GM23248 (cell line): ENCODE results near the gene RAB3B. TPM values are rescaled to one million over a fixed set of nuclear protein-coding genes. Genes with fewer than 3 reads are reported as not detected.
"Not testable (repeated sequence)": the region's sequence is repeated elsewhere in the genome, so short reads cannot be mapped to it uniquely, and the experiment has no call there.

Experiments
- DNase-seq: peaks from one replicate; pipeline ENCODE4 v3.0.0-alpha.2; 2015
- H2AFZ ChIP-seq: fragments of 200-600 bp; sonication (generic); 2 replicates; pipeline ENCODE4 v1.6.1; 2016; ENCODE audit warnings: antibody characterized with exemption
- H3F3A ChIP-seq: fragments of 200-600 bp; sonication (generic); 2 replicates; pipeline ENCODE4 v1.6.1; 2016; ENCODE audit warnings: mild to moderate bottlenecking, antibody characterized with exemption, mixed run types; ENCODE audit not compliant: insufficient read depth
- H3K27ac ChIP-seq: fragments of 200-600 bp; sonication (generic); 2 replicates; pipeline ENCODE4 v1.5.1; 2016; ENCODE audit warnings: mild to moderate bottlenecking
- H3K27me3 ChIP-seq: fragments of 200-600 bp; sonication (generic); replicated peaks from 2 replicates; pipeline ENCODE4 v1.6.1; 2016; ENCODE audit warnings: mild to moderate bottlenecking; ENCODE audit not compliant: insufficient read depth
- H3K36me3 ChIP-seq: fragments of 200-600 bp; sonication (generic); 2 replicates; pipeline ENCODE4 v1.6.1; 2016; ENCODE audit warnings: low read depth, mild to moderate bottlenecking
- H3K4me1 ChIP-seq: fragments of 200-600 bp; sonication (generic); 2 replicates; pipeline ENCODE4 v1.6.1; 2016; ENCODE audit warnings: mild to moderate bottlenecking; ENCODE audit not compliant: insufficient read depth
- H3K4me2 ChIP-seq: fragments of 200-600 bp; sonication (generic); one replicate; pipeline ENCODE4 v1.6.1; 2016; ENCODE audit warnings: mild to moderate bottlenecking; ENCODE audit not compliant: unreplicated experiment
- H3K4me3 ChIP-seq: fragments of 200-600 bp; sonication (generic); 2 replicates; pipeline ENCODE4 v1.5.1; 2016; ENCODE audit warnings: mild to moderate bottlenecking
- H3K79me2 ChIP-seq: fragments of 200-600 bp; sonication (generic); 2 replicates; pipeline ENCODE4 v1.6.1; 2016; ENCODE audit warnings: mild to moderate bottlenecking; ENCODE audit not compliant: insufficient read depth
- H3K9ac ChIP-seq: fragments of 200-600 bp; sonication (generic); 2 replicates; pipeline ENCODE4 v1.6.1; 2016; ENCODE audit warnings: mild to moderate bottlenecking
- H3K9me2 ChIP-seq: fragments of 200-600 bp; sonication (generic); 2 replicates; pipeline ENCODE4 v1.6.1; 2016; ENCODE audit warnings: mixed run types, mild to moderate bottlenecking, moderate library complexity; ENCODE audit not compliant: insufficient read depth
- H3K9me3 ChIP-seq: fragments of 200-600 bp; sonication (generic); one replicate; pipeline ENCODE4 v1.6.1; 2017; ENCODE audit warnings: low read depth
- H4K20me1 ChIP-seq: fragments of 200-600 bp; sonication (generic); 2 replicates; pipeline ENCODE4 v1.6.0; 2016; ENCODE audit not compliant: insufficient read depth
- EZH2 ChIP-seq: fragments of 200-600 bp; sonication (generic); IDR thresholded peaks from 2 replicates; pipeline ENCODE4 v1.6.1; 2018; ENCODE audit warnings: antibody characterized with exemption, mild to moderate bottlenecking; ENCODE audit not compliant: insufficient read depth, poor library complexity, severe bottlenecking
- EZH2phosphoT487 ChIP-seq: fragments of 200-600 bp; sonication (generic); IDR thresholded peaks from 2 replicates; pipeline ENCODE4 v1.6.1; 2018; ENCODE audit warnings: antibody characterized with exemption, moderate library complexity, mild to moderate bottlenecking, low read depth; ENCODE audit not compliant: insufficient read depth
- WGBS, 2 experiments: methylation state at CpG; one replicate each; pipeline ENCODE4 v1.1.6; 2015 to 2017; ENCODE audit warnings: low lambda C conversion rate in 2 of 2, low coverage in 1 of 2; ENCODE audit errors: missing lambda C conversion rate in 2 of 2; 5-methylcytosine and 5-hydroxymethylcytosine counted together
- in situ Hi-C: fragments of 300-500 bp; cut with MboI; formaldehyde crosslinking; loops from 2 replicates; pipeline ENCODE4 v1.15.0; 2020
- polyA plus RNA-seq: library from polyadenylated mRNA; unstranded; fragments of >200 nt; fragmentation: Nextera tagmentation; extraction: Ambion mirVana; gene quantifications from 2 replicates; pipeline ENCODE4 v1.2.1, GENCODE V29; 2016
- total RNA-seq: library from RNA; depleted of rRNA; stranded (reverse); fragments of >200 nt; shearing (Covaris generic); gene quantifications from 2 replicates; pipeline ENCODE4 v1.2.3, GENCODE V29; 2014

The RAB3B gene
- total and polyA plus RNA-seq, 2 experiments from 2014 or later = 54.9 to 65.3 TPM

DNA sequence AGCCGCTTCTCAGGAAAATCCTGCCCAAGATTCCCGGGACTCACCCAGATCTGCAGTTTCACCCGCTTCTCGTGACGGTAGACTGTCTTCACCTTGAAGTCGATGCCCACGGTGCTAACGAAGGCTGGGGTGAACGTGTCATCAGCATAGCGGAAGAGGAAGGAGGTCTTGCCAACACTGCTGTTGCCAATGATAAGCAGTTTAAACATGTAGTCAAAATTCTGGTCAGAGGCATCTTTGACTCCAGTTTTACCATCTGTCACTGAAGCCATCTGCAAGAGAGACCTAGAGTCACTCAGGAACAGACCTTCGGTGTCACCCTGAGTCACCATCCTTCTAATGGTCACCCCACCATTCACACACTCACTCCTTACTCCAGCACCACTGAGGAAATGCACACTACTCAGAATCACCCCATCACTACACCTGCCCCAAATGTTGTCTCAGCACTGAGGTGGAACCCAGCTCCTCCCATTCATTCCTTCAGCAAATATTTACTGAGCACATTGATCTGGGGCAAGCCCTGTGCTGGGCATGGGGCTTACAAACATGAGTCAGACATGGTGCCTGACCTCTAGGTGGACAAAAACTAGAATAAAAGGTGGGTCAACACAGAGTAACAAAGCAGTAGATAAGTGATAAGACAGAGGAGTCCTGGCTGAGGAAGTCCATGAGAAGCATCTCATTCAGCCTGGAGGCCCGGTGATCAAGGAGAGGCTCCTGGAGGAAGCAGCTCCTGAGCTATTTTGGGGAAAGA is 13.5 kb downstream of the RAB3B start:
- H3K4me2 ChIP-seq = no peak overlapping the region
- 97 to 98% methylated on average over 12 of the region's 12 CpGs for WGBS, 2 experiments
- H3K79me2 ChIP-seq = peaks cover 63% of the 10 kb centered on the region
- peaks cover 22% of the 10 kb centered on the region for H3K36me3 ChIP-seq
- no peak overlapping the region for H3K9ac ChIP-seq
- peaks cover 31% of the 10 kb centered on the region for H3F3A ChIP-seq
- in situ Hi-C loops = no loop called here
- no peak for DNase-seq
- no peak overlapping the region for H2AFZ ChIP-seq
- no peak overlapping the region for H3K4me3 ChIP-seq
- no peaks in the 10 kb centered on the region for H4K20me1 ChIP-seq
- no peaks in the 10 kb centered on the region for H3K9me2 ChIP-seq
- peaks cover 29% of the 10 kb centered on the region for H3K4me1 ChIP-seq
- H3K27me3 ChIP-seq = no peaks in the 10 kb centered on the region
- TF ChIP-seq EZH2 (no peak), EZH2phosphoT487 (no peak)
- H3K9me3 ChIP-seq = no peaks in the 10 kb centered on the region
- H3K27ac ChIP-seq = no peak overlapping the region

DNA sequence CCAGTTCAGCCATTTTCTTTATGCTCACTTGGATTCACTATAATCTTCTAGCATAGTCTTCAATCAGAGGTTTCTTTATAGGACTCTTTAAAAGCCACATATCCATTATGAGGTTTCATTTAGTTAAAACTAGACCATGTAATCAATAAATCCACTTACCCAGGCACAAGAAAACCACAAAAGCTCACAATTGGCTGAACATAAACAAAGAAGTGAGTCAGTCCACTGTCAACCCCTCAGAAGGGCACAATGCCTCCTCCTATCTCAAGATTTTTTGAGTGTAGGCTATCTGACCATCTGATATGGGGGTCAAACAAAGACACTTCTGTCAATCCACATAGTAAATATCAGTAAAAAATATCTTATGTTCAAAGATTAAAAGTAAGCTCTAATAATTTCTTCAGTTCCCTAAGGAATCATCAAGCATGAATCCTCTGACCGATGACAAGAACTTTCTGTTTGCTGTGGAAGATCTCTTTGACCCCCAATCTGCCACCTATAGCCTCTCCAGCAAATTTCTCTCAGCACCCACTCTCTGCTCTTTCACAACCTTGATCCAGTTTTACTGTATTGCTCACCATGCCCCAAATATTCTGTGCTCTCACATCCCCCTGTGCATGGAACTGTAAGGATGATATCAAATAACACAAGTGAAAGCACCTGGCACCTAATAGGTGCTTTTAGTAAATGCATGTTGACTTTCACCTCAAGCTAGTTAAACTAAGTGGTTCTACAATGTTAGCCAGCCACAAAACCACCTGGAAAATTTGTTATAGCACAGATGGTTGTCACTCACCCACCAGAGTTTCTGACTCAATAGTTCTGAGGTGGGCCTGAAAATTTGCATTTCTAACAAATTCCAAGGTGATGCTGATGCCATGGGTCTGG is 16.7 kb downstream of the RAB3B start:
- Histone ChIP-seq H3K36me3 (peaks cover 22% of the 10 kb centered on the region), H2AFZ (no peak overlapping the region), H3F3A (peaks cover 53% of the 10 kb centered on the region), H3K27ac (peak overlapping the region; percentile 19; the same call in 1 of the 2 replicates), H3K4me2 (peak overlapping the region; percentile 8), H3K9me3 (no peaks in the 10 kb centered on the region), H3K9ac (0 out of 2 replicates have a peak overlapping the region, but pooled peaks have one; percentile 10), H3K27me3 (no peaks in the 10 kb centered on the region), H4K20me1 (no peaks in the 10 kb centered on the region), H3K4me1 (peaks cover 43% of the 10 kb centered on the region), H3K9me2 (no peaks in the 10 kb centered on the region), H3K4me3 (no peak overlapping the region), H3K79me2 (peaks cover 51% of the 10 kb centered on the region)
- DNase-seq = peak; percentile 35
- WGBS, 2 experiments = 86 to 95% methylated on average over 1 of the region's 1 CpG
- TF ChIP-seq EZH2 (no peak), EZH2phosphoT487 (no peak)
- in situ Hi-C loops = no loop called here

DNA sequence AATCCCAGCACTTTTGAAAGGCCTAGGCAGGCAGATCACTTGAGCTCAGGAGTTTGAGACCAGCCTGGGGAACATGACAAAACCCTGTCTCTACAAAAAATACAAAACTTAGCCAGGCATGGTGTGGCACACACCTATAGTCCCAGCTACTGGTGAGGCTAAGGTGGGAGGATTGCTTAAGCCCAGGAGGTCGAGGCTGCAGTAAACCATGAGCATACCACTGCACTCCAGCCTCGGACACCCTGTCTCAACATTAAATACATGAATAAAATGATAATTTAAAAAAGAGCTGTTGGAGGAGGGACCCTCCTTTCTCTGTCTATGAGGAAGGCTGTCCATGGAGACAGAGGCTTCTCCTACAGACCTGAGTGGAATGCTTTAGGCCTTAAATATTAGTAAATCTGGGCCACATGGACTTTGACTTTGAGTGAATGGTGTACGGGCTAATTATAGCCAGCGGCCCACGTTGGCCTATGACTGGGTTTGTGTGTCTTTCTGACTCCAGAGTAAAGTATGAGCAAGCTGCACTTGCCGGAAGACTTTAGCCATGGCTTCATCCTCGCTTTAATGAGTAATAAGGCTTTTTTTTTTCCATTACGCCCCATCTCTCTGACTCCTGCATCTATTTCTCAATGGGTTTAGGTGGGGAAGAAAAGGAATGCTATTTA is 21.3 kb downstream of the RAB3B start:
- Histone ChIP-seq H3K4me2 (peak overlapping the region; percentile 54), H3K27ac (peak overlapping the region; percentile 98), H3K79me2 (peaks cover 66% of the 10 kb centered on the region), H4K20me1 (no peaks in the 10 kb centered on the region), H3K9ac (peak overlapping the region; percentile 74), H3K4me1 (peaks cover 43% of the 10 kb centered on the region), H2AFZ (no peak overlapping the region), H3K9me3 (no peaks in the 10 kb centered on the region), H3K36me3 (peaks cover 18% of the 10 kb centered on the region; the same call in 1 of the 2 replicates), H3K9me2 (no peaks in the 10 kb centered on the region), H3F3A (peaks cover 47% of the 10 kb centered on the region), H3K4me3 (no peak overlapping the region), H3K27me3 (no peaks in the 10 kb centered on the region)
- 18% methylated on average over 8 of the region's 8 CpGs for WGBS, 2 experiments
- peak; percentile 99 for DNase-seq
- no peak for TF ChIP-seq EZH2phosphoT487
- no peak for TF ChIP-seq EZH2
- in situ Hi-C loops = no loop called here

DNA sequence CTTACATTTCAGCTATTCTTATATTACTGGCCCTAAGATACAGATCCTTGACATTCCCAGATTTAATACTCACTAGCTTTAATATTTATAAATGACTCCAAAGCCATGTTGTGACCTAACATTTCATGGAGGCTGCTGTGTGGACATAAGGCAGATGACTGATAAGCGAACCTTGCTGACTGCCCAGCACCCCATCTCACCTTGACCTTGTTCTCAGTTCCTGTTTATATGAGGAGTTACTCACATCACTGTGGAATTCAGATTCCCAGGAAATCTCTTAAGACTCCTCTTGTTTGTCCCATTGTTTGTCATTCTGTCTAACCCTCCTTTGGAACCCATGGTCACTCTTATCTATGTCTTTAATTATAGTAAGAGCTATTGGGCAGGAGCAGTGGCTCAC is 21.9 kb downstream of the RAB3B start:
- H3K27me3 ChIP-seq = no peaks in the 10 kb centered on the region
- no peaks in the 10 kb centered on the region for H3K9me3 ChIP-seq
- peak overlapping the region; percentile 34 for H3K4me2 ChIP-seq
- no peak overlapping the region for H3K4me3 ChIP-seq
- peaks cover 16% of the 10 kb centered on the region; the same call in 1 of the 2 replicates for H3K36me3 ChIP-seq
- peaks cover 47% of the 10 kb centered on the region for H3F3A ChIP-seq
- no peak for DNase-seq
- in situ Hi-C loops = no loop called here
- H3K9ac ChIP-seq = peak overlapping the region; percentile 52
- H3K27ac ChIP-seq = peak overlapping the region; percentile 98
- H2AFZ ChIP-seq = no peak overlapping the region
- no peaks in the 10 kb centered on the region for H4K20me1 ChIP-seq
- peaks cover 41% of the 10 kb centered on the region for H3K4me1 ChIP-seq
- 84 to 94% methylated on average over 1 of the region's 1 CpG for WGBS, 2 experiments
- H3K9me2 ChIP-seq = no peaks in the 10 kb centered on the region
- H3K79me2 ChIP-seq = peaks cover 64% of the 10 kb centered on the region
- TF ChIP-seq EZH2 = no peak
- no peak for TF ChIP-seq EZH2phosphoT487

DNA sequence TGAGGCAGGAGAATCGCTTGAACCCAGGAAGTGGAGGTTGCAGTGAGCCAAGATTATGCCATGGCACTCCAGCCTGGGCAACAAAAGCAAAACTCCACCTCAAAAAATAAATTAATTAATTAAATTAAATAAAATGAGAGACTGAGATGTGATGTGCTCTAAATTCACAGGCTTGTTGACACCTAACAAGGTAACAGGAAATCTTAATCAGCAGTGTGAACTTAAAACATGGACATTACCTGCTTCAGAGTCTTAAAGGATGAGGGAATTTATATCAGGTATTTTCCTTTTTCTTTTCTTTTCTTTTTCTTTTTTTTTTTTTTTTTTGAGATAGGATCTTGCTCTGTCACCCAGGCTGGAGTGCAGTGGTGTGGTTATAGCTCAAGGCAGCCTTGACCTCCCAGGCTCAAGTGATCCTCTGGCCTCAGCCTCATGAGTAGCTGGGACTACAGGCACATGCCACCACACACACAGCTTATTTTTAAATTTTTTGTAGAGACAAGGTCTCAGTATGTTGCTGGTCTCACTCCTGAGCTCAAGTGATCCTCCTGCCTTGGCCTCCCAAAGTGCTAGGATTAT is 23.2 kb downstream of the RAB3B start:
- H3K79me2 ChIP-seq = peaks cover 56% of the 10 kb centered on the region
- WGBS, 2 experiments = 97 to 100% methylated on average over 1 of the region's 1 CpG

More for the DNA sequence above, 23.2 kb downstream of the RAB3B start:
- H3K9me2 ChIP-seq, H3K27ac ChIP-seq, DNase-seq, in situ Hi-C loops, H3K4me2 ChIP-seq, H4K20me1 ChIP-seq, H3K4me3 ChIP-seq, H3K9me3 ChIP-seq, H3K27me3 ChIP-seq, H2AFZ ChIP-seq, H3K9ac ChIP-seq: not testable (repeated sequence)
- H3K36me3 ChIP-seq = peaks cover 16% of the 10 kb centered on the region; the same call in 1 of the 2 replicates
- peaks cover 45% of the 10 kb centered on the region for H3K4me1 ChIP-seq
- H3F3A ChIP-seq = peaks cover 57% of the 10 kb centered on the region
